Spleen (tissue), 7 donors: Measurements from ENCODE around the gene SMOC1.

ENCODE experiments used
- CTCF ChIP-seq, 11 experiments: fragments of 200-600 bp in 7 of 11; fragments of 450-650 bp in 4 of 11; sonication (generic) in 4 of 11; IDR thresholded peaks in 8 of 11; conservative IDR thresholded peaks in 3 of 11; 1 replicate in 7 of 11; 2 replicates in 4 of 11; pipeline versions ENCODE4 v1.4.0 to v1.8.0; 2016 to 2021; ENCODE audit warnings: antibody characterized with exemption in 11 of 11, inconsistent platforms in 4 of 11, mild to moderate bottlenecking in 1 of 11
- POLR2A ChIP-seq, 3 donors: fragments of 450-650 bp; IDR thresholded peaks; one replicate each; pipeline ENCODE4 v1.5.1; 2017; ENCODE audit warnings: antibody characterized with exemption in 3 of 3, mild to moderate bottlenecking in 1 of 3
- POLR2AphosphoS5 ChIP-seq, 3 donors: sonication (generic); formaldehyde crosslinking; IDR thresholded peaks; one replicate each; pipeline ENCODE4 v1.5.1; 2017; ENCODE audit warnings: antibody characterized with exemption in 3 of 3
- donor health status: DM: no; HTN: no; CAD: no; lungs with moderate emphysema.
- donor health status: DM: no; HTN: no; CAD: no.
- donor health status: DM: no; HTN: no; CAD: no.

- TF ChIP-seq POLR2AphosphoS5 (IDR thresholded peaks at IDR 0.05) (no peak), POLR2A (IDR thresholded peaks at IDR 0.05) (no peak), CTCF (IDR thresholded peaks at IDR 0.05 in 8 of 11, conservative IDR thresholded peaks at IDR 0.05 in 3 of 11) (no peak)
These were observed 13.4 kb upstream of the SMOC1 start for GRCh38 chr14:69865701-69866365.
